HepG2 (cell line): ENCODE data around the gene NR5A2. TPM values are rescaled to one million over a fixed set of nuclear protein-coding genes. Genes with fewer than 3 reads are reported as not detected.

Experiments used
- ARNT ChIP-seq: fragments of 450-650 bp; IDR thresholded peaks from 2 replicates; pipeline ENCODE4 v1.6.1; 2017
- CREM ChIP-seq, 2 experiments: sonication (generic) in 1 of 2; formaldehyde crosslinking in 1 of 2; IDR thresholded peaks; 2 replicates each; pipeline versions ENCODE4 v1.4.0 to v1.6.1; 2016 to 2020; ENCODE audit warnings: antibody characterized with exemption in 1 of 2, mild to moderate bottlenecking in 1 of 2, missing genetic modification reagents in 1 of 2
- ELF1 ChIP-seq: sonication (generic); formaldehyde crosslinking; IDR thresholded peaks from 2 replicates; pipeline ENCODE4 v1.4.0; 2020; ENCODE audit warnings: missing genetic modification reagents
- HMGA1 ChIP-seq: sonication (generic); formaldehyde crosslinking; conservative IDR thresholded peaks from 2 replicates; pipeline ENCODE4 v1.4.0; 2020; ENCODE audit warnings: missing genetic modification reagents
- KDM4B ChIP-seq: sonication (generic); formaldehyde crosslinking; IDR thresholded peaks from 2 replicates; pipeline ENCODE4 v1.4.0; 2020; ENCODE audit warnings: missing genetic modification reagents
- NR0B2 ChIP-seq: sonication (generic); formaldehyde crosslinking; IDR thresholded peaks from 2 replicates; pipeline ENCODE4 v1.4.0; 2020; ENCODE audit warnings: mild to moderate bottlenecking, missing genetic modification reagents
- PBX2 ChIP-seq: IDR thresholded peaks from 2 replicates; pipeline ENCODE4 v1.6.1; 2016; ENCODE audit warnings: control low read depth
- PCBP2 ChIP-seq: fragments of 200-400 bp; formaldehyde crosslinking; optimal IDR thresholded peaks from 2 replicates; pipeline ENCODE3; 2018; ENCODE audit warnings: low read length, low read depth; ENCODE audit not compliant: poor library complexity, severe bottlenecking
- SRY ChIP-seq: sonication (generic); formaldehyde crosslinking; IDR thresholded peaks from 2 replicates; pipeline ENCODE4 v1.8.0; 2022; ENCODE audit warnings: mild to moderate bottlenecking, missing genetic modification reagents
- TFDP1 ChIP-seq: IDR thresholded peaks from 2 replicates; pipeline ENCODE4 v1.6.1; 2016; ENCODE audit warnings: missing compliant biosample characterization, missing genetic modification reagents, borderline replicate concordance
- THAP11 ChIP-seq: IDR thresholded peaks from 2 replicates; pipeline ENCODE4 v1.6.1; 2016; ENCODE audit warnings: missing biosample characterization, missing genetic modification reagents
- XBP1 ChIP-seq: sonication (generic); formaldehyde crosslinking; IDR thresholded peaks from 2 replicates; pipeline ENCODE4 v1.5.0; 2020; ENCODE audit warnings: missing genetic modification reagents
- YEATS2 ChIP-seq: sonication (generic); formaldehyde crosslinking; IDR thresholded peaks from 2 replicates; pipeline ENCODE4 v1.4.0; 2020; ENCODE audit warnings: missing genetic modification reagents, borderline replicate concordance
- ZNF124 ChIP-seq: sonication (generic); formaldehyde crosslinking; IDR thresholded peaks from 2 replicates; pipeline ENCODE4 v1.4.0; 2020; ENCODE audit warnings: missing genetic modification reagents
- ZNF296 ChIP-seq: sonication (generic); formaldehyde crosslinking; conservative IDR thresholded peaks from 2 replicates; pipeline ENCODE4 v1.5.0; 2020; ENCODE audit warnings: mild to moderate bottlenecking, missing genetic modification reagents
- ZNF317 ChIP-seq: sonication (generic); formaldehyde crosslinking; IDR thresholded peaks from 2 replicates; pipeline ENCODE4 v1.5.0; 2020; ENCODE audit warnings: mild to moderate bottlenecking, missing genetic modification reagents
- ZNF337 ChIP-seq: sonication (generic); formaldehyde crosslinking; IDR thresholded peaks from 2 replicates; pipeline ENCODE4 v1.5.1; 2020; ENCODE audit warnings: missing genetic modification reagents, low read depth, mild to moderate bottlenecking, borderline replicate concordance
- ZNF563 ChIP-seq: sonication (generic); formaldehyde crosslinking; IDR thresholded peaks from 2 replicates; pipeline ENCODE4 v1.8.0; 2022; ENCODE audit warnings: mild to moderate bottlenecking, moderate library complexity, missing genetic modification reagents
- polyA plus RNA-seq, 8 experiments: library from polyadenylated mRNA; depleted of rRNA in 3 of 8; stranded (reverse) in 7 of 8; unstranded in 1 of 8; fragments of >200 nt; fragmentation: Illumina TruSeq in 4 of 8; extraction: Trizol in 4 of 8; gene quantifications; 2 replicates each; pipeline versions ENCODE4 v1.2.1 to v1.2.3, GENCODE V29; 2011 to 2016; ENCODE audit warnings: low read depth in 4 of 8, missing spikeins in 1 of 8, mixed read lengths in 1 of 8; ENCODE audit not compliant: insufficient read depth in 1 of 8
- total RNA-seq, 5 experiments: library from RNA; depleted of rRNA; stranded (reverse); fragments of >200 nt; fragmentation: Illumina TruSeq; extraction: Trizol; gene quantifications; 2 replicates each; pipeline ENCODE4 v1.2.3, GENCODE V29; 2016; ENCODE audit warnings: low read depth in 1 of 5
- TF ChIP-seq, protein P1 (sequence below): IDR thresholded peaks from 2 replicates; pipeline ENCODE4 v1.6.1; 2016
- TF ChIP-seq, protein P2 (sequence below): sonication (generic); formaldehyde crosslinking; IDR thresholded peaks from 2 replicates; pipeline ENCODE4 v1.4.0; 2020; ENCODE audit warnings: missing genetic modification reagents
- TF ChIP-seq, protein P3 (sequence below): sonication (generic); formaldehyde crosslinking; conservative IDR thresholded peaks from 2 replicates; pipeline ENCODE4 v1.8.0; 2022; ENCODE audit warnings: mild to moderate bottlenecking, moderate library complexity, missing genetic modification reagents
- TF ChIP-seq, protein P4 (sequence below): sonication (generic); formaldehyde crosslinking; IDR thresholded peaks from 2 replicates; pipeline ENCODE4 v1.9.0; 2022; ENCODE audit warnings: missing genetic modification reagents, mild to moderate bottlenecking, borderline replicate concordance

The NR5A2 gene
- total and polyA plus RNA-seq, 2 of the 13 experiments (the other 11 are each of a cell fraction or from before 2014, with no cell fraction given), result 0.24 to 2.8 TPM

DNA sequence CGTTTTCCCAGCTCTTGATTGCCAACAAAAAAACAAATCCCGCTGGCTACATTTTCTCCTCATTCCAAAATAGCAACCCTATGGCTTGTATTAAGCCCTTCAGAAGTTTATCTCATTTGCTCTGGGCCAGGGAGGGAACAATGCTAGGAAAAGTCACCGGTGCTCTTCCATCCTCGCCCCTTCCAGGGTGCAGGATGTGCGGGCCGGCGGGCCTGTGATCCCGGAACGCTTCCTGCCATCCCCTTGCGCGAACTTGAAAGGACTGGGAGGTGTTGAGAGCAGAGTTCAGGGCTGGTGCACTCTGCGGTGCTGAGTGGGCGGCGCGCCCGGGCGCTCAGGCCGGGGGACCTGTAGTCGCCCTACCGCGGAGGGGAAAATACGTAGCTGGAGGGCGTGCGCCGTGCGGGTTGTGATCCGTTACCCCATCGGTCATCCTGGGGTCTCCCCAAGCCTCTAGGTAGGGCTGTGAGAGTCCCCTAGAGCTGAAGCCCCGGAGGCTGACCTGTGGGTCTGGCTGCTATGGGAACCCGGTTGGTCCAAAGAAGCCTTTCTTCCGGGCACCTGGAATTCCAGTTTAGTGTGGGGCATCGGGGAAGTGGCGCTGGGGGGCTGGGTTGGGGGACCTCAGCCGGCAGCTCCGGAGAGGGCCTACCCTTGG, 13.1 kb downstream of the NR5A2 start (continued):
- TF ChIP-seq, protein P1, sequence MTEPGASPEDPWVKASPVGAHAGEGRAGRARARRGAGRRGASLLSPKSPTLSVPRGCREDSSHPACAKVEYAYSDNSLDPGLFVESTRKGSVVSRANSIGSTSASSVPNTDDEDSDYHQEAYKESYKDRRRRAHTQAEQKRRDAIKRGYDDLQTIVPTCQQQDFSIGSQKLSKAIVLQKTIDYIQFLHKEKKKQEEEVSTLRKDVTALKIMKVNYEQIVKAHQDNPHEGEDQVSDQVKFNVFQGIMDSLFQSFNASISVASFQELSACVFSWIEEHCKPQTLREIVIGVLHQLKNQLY, result 0 out of 2 replicates have a peak, but pooled peaks have one; percentile 30
- TF ChIP-seq ZNF563 (CRISPR knock-in tag) (no peak), YEATS2 (CRISPR knock-in tag) (peak; percentile 62; the same call in 1 of the 2 replicates), SRY (CRISPR knock-in tag) (no peak), HMGA1 (CRISPR knock-in tag) (no peak), ZNF317 (no peak), ZNF124 (CRISPR knock-in tag) (no peak), THAP11 (CRISPR knock-in tag) (peak; percentile 61), KDM4B (CRISPR knock-in tag) (0 out of 2 replicates have a peak, but pooled peaks have one; percentile 53), TFDP1 (CRISPR knock-in tag) (peak; percentile 84), PCBP2 (no peak), PBX2 (no peak), ELF1 (CRISPR knock-in tag) (peak; percentile 62), CREM (IDR thresholded peaks at IDR 0.05) (peak; percentile 27; the same call in 1 of the 2 replicates), CREM (CRISPR knock-in tag; IDR thresholded peaks at IDR 0.05) (no peak), ZNF337 (CRISPR knock-in tag) (no peak), ARNT (no peak), ZNF296 (CRISPR knock-in tag) (no peak), XBP1 (CRISPR knock-in tag) (no peak), NR0B2 (no peak)
- TF ChIP-seq, protein P2, sequence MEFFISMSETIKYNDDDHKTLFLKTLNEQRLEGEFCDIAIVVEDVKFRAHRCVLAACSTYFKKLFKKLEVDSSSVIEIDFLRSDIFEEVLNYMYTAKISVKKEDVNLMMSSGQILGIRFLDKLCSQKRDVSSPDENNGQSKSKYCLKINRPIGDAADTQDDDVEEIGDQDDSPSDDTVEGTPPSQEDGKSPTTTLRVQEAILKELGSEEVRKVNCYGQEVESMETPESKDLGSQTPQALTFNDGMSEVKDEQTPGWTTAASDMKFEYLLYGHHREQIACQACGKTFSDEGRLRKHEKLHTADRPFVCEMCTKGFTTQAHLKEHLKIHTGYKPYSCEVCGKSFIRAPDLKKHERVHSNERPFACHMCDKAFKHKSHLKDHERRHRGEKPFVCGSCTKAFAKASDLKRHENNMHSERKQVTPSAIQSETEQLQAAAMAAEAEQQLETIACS (CRISPR knock-in tag), result 0 out of 2 replicates have a peak, but pooled peaks have one; percentile 49
- TF ChIP-seq, protein P3, sequence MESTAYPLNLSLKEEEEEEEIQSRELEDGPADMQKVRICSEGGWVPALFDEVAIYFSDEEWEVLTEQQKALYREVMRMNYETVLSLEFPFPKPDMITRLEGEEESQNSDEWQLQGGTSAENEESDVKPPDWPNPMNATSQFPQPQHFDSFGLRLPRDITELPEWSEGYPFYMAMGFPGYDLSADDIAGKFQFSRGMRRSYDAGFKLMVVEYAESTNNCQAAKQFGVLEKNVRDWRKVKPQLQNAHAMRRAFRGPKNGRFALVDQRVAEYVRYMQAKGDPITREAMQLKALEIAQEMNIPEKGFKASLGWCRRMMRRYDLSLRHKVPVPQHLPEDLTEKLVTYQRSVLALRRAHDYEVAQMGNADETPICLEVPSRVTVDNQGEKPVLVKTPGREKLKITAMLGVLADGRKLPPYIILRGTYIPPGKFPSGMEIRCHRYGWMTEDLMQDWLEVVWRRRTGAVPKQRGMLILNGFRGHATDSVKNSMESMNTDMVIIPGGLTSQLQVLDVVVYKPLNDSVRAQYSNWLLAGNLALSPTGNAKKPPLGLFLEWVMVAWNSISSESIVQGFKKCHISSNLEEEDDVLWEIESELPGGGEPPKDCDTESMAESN, result no peak
- TF ChIP-seq, protein P4, sequence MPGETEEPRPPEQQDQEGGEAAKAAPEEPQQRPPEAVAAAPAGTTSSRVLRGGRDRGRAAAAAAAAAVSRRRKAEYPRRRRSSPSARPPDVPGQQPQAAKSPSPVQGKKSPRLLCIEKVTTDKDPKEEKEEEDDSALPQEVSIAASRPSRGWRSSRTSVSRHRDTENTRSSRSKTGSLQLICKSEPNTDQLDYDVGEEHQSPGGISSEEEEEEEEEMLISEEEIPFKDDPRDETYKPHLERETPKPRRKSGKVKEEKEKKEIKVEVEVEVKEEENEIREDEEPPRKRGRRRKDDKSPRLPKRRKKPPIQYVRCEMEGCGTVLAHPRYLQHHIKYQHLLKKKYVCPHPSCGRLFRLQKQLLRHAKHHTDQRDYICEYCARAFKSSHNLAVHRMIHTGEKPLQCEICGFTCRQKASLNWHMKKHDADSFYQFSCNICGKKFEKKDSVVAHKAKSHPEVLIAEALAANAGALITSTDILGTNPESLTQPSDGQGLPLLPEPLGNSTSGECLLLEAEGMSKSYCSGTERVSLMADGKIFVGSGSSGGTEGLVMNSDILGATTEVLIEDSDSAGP (CRISPR knock-in tag), result peak; percentile 46; the same call in 1 of the 2 replicates
